OCI-LY7 (cell line): Measurements from ENCODE around the gene CRADD. TPM values are rescaled to one million over a fixed set of nuclear protein-coding genes. Genes with fewer than 3 reads are reported as not detected.

Experiments
- BruUV-seq: library from RNA; stranded (reverse); fragments of 400-500 nt; replicated peaks from 2 replicates; lab custom pipeline; 2021; lab: Mats Ljungman, UMichigan
- CTCF ChIA-PET: fragments of 300-600 bp; sonication (Branson Sonifier 250); formaldehyde crosslinking; loops from one replicate; lab custom pipeline; 2022; ENCODE audit warnings: antibody characterized with exemption; ENCODE audit not compliant: unreplicated experiment; lab: Charles Lee
- POLR2A ChIA-PET: fragments of 300-600 bp; sonication (Branson Sonifier 250); formaldehyde crosslinking; loops from one replicate; lab custom pipeline; 2022; ENCODE audit warnings: antibody characterized with exemption; lab: Charles Lee
- DNase-seq: peaks from one replicate; pipeline ENCODE4 v3.0.0-alpha.2; 2015; ENCODE audit warnings: low spot score
- H2AFZ ChIP-seq: fragments of 200-600 bp; sonication (generic), shearing (Covaris generic); 2 replicates; pipeline ENCODE4 v1.6.1; 2014; ENCODE audit warnings: mild to moderate bottlenecking, antibody characterized with exemption, low read length, moderate library complexity
- H3K27ac ChIP-seq: fragments of 200-600 bp; sonication (generic); 2 replicates; pipeline ENCODE4 v1.5.1; 2014; ENCODE audit warnings: mixed run types, low read depth, mild to moderate bottlenecking, moderate library complexity, low read length, inconsistent platforms; ENCODE audit not compliant: poor library complexity, severe bottlenecking
- H3K36me3 ChIP-seq: fragments of 200-600 bp; sonication (generic); 2 replicates; pipeline ENCODE4 v1.6.1; 2014; ENCODE audit warnings: mild to moderate bottlenecking, antibody characterized with exemption, low read length, moderate library complexity, mixed read lengths; ENCODE audit not compliant: insufficient read depth
- H3K4me1 ChIP-seq: fragments of 200-600 bp; sonication (generic); 2 replicates; pipeline ENCODE4 v1.5.1; 2014; ENCODE audit warnings: mild to moderate bottlenecking, low read length; ENCODE audit not compliant: insufficient read depth, poor library complexity, severe bottlenecking
- H3K4me2 ChIP-seq: fragments of 200-600 bp; sonication (generic); 2 replicates; pipeline ENCODE4 v1.6.1; 2014; ENCODE audit warnings: mild to moderate bottlenecking, low read length
- H3K4me3 ChIP-seq: fragments of 200-600 bp; sonication (generic); 2 replicates; pipeline ENCODE4 v1.5.1; 2014; ENCODE audit warnings: mild to moderate bottlenecking, low read depth, low read length; ENCODE audit not compliant: poor library complexity, severe bottlenecking
- H3K79me2 ChIP-seq: fragments of 200-600 bp; sonication (generic); 2 replicates; pipeline ENCODE4 v1.6.1; 2016; ENCODE audit warnings: low read depth, mild to moderate bottlenecking, low read length, moderate library complexity, mixed read lengths; ENCODE audit not compliant: insufficient read depth
- H3K9me2 ChIP-seq: fragments of 200-600 bp; sonication (generic); 2 replicates; pipeline ENCODE4 v1.6.1; 2016; ENCODE audit warnings: mild to moderate bottlenecking, low read length, mixed read lengths; ENCODE audit not compliant: insufficient read depth
- H3K9me3 ChIP-seq: fragments of 200-600 bp; sonication (generic); 2 replicates; pipeline ENCODE4 v1.6.1; 2014; ENCODE audit warnings: mild to moderate bottlenecking, mixed run types, low read length, mixed read lengths
- H4K20me1 ChIP-seq: fragments of 200-600 bp; sonication (generic); 2 replicates; pipeline ENCODE4 v1.6.1; 2014; ENCODE audit warnings: mild to moderate bottlenecking, antibody characterized with exemption, low read length, moderate library complexity, mixed read lengths; ENCODE audit not compliant: insufficient read depth
- EZH2phosphoT487 ChIP-seq: fragments of 200-600 bp; sonication (generic); IDR thresholded peaks from 2 replicates; pipeline ENCODE4 v1.6.1; 2018; ENCODE audit warnings: low read depth, borderline replicate concordance, mild to moderate bottlenecking, mixed run types, antibody characterized with exemption, low read length, moderate library complexity, mixed read lengths
- intact Hi-C: fragments of 100-400 bp; cut with micrococcal nuclease; formaldehyde crosslinking; loops from one replicate; pipeline ENCODE4 v1.10.0; 2022; ENCODE audit not compliant: unreplicated experiment
- total RNA-seq, 2 experiments: library from RNA; depleted of rRNA in 1 of 2; stranded (reverse); fragments of >200 nt in 1 of 2; shearing (Covaris generic) in 1 of 2; gene quantifications; 2 replicates each; pipeline ENCODE4 v1.2.3, GENCODE V29; 2014 to 2022
- TF ChIP-seq, protein P1 (sequence below): fragments of 200-600 bp; sonication (generic); conservative IDR thresholded peaks from 2 replicates; pipeline ENCODE4 v1.5.1; 2014; ENCODE audit warnings: mild to moderate bottlenecking, antibody characterized with exemption, low read length, moderate library complexity, mixed read lengths

The CRADD gene
- total RNA-seq, 2 experiments from 2014 or later = 10.5 to 16.8 TPM

DNA sequence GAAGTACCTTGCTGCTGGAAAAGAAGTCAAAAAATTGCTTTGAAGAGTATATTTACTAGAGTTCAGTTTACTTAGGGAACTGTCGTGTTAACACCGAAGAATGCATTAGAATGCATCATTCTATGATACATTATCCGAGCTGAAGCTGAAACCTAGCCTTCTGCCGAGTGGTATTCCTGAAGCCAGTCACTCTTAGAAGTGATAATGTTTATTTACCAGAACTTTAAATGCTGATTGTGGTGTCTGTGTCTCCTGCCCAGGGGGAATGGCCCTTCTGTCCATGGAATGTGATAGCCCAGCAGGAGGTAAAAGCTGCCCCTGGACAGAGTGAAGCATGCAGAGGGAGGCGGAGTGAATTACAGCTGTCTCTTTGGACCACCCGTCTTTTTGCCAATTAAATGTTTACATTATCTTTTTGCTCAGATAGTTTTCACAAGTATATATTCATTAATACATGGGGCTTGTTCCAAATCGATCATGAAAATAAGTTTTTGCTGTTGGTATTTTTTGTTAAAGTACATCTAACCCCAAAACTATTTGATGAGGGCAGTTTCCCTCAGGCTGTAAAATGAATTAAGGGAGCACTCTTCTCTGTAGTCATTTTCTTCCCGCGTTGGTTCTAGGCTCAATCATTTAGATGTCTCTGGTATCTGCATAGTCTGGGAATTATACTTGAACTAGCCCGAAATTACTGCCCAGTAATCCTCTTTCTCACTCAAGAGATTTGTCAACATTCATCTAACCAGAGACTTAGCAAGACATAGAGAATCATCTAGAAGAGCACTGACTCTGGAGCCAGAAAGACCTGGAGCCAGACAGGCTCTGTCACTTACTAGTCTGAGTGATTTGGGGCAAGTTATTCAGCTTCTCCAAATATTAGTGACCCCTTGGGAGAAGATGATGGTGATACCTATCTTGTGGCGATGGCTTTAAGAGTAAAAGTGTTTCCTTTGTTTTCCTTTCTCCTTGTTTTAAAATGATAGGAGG, 147.6 kb downstream of the CRADD start:
- H2AFZ ChIP-seq = no peak overlapping the region
- DNase-seq = no peak
- ChIA-PET POLR2A (no interaction called here), CTCF (no interaction called here)
- no peaks in the 10 kb centered on the region for H4K20me1 ChIP-seq
- no peaks in the 10 kb centered on the region for H3K4me1 ChIP-seq
- no peaks in the 10 kb centered on the region for H3K79me2 ChIP-seq
- no peaks in the 10 kb centered on the region for H3K9me3 ChIP-seq
- intact Hi-C loops = no loop called here
- TF ChIP-seq, protein P1, sequence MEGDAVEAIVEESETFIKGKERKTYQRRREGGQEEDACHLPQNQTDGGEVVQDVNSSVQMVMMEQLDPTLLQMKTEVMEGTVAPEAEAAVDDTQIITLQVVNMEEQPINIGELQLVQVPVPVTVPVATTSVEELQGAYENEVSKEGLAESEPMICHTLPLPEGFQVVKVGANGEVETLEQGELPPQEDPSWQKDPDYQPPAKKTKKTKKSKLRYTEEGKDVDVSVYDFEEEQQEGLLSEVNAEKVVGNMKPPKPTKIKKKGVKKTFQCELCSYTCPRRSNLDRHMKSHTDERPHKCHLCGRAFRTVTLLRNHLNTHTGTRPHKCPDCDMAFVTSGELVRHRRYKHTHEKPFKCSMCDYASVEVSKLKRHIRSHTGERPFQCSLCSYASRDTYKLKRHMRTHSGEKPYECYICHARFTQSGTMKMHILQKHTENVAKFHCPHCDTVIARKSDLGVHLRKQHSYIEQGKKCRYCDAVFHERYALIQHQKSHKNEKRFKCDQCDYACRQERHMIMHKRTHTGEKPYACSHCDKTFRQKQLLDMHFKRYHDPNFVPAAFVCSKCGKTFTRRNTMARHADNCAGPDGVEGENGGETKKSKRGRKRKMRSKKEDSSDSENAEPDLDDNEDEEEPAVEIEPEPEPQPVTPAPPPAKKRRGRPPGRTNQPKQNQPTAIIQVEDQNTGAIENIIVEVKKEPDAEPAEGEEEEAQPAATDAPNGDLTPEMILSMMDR = no peak
- no peak for TF ChIP-seq EZH2phosphoT487
- no peak overlapping the region for H3K27ac ChIP-seq
- H3K4me3 ChIP-seq = no peak overlapping the region
- no peak overlapping the region for H3K4me2 ChIP-seq
- BruUV-seq = no TSS peak
- no peaks in the 10 kb centered on the region for H3K36me3 ChIP-seq
- H3K9me2 ChIP-seq = no peaks in the 10 kb centered on the region; the same call in 1 of the 2 replicates

DNA sequence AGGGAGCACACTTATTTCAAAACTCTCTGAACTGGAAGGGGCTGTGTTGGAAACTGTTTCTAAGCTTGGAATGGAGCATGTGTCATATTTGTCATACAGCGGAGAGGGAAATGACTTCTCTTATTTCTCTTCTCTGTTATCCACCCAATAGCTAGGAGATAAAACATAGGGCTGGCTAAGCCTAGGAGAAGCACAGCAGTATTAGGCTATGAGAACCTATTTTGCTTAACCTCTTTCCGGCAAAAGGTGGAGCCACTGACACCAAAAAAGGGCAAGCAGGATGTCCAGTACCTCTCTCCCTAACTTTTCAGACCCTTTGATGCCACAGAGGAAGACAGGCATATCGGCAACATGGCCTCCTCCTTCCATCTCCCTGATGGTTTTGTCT, 148.3 kb downstream of the CRADD start:
- Histone ChIP-seq H3K4me1 (no peaks in the 10 kb centered on the region), H3K9me2 (no peaks in the 10 kb centered on the region; the same call in 1 of the 2 replicates), H3K9me3 (no peaks in the 10 kb centered on the region), H3K4me3 (no peak overlapping the region), H3K79me2 (no peaks in the 10 kb centered on the region), H2AFZ (no peak overlapping the region), H3K4me2 (no peak overlapping the region), H3K36me3 (no peaks in the 10 kb centered on the region), H3K27ac (no peak overlapping the region), H4K20me1 (no peaks in the 10 kb centered on the region)
- TF ChIP-seq EZH2phosphoT487 = no peak
- TF ChIP-seq, protein P1 = no peak
- DNase-seq = no peak
- no TSS peak for BruUV-seq
- POLR2A ChIA-PET = no interaction called here
- CTCF ChIA-PET = no interaction called here
- intact Hi-C loops = no loop called here
